HS-5 (cell line): Measurements from ENCODE around the gene CYP26C1.

Source experiments
- DNase-seq: peaks from one replicate; pipeline ENCODE4 v3.0.0-alpha.2; 2012; ENCODE audit warnings: low read depth

Gene CYP26C1

GRCh38 chr10:93115661-93116383, 55.2 kb downstream of the CYP26C1 start:
- DNase-seq, result no peak
